Measurements from ENCODE around the gene MRPS15.

GRCh38 chr1:36432616-36433015, 31.6 kb downstream of the MRPS15 start:
- TF ChIP-seq CTCF (IDR thresholded peaks at IDR 0.05; ENCODE audit: insufficient read depth, low read depth, low read length) (no peak), EZH2 (IDR thresholded peaks at IDR 0.05; ENCODE audit: insufficient read depth, low read length) (no peak)
